ENCODE data around the gene SOWAHC.
"Not testable (repeated sequence)": the region's sequence is repeated elsewhere in the genome, so short reads cannot be mapped to it uniquely, and the experiment has no call there.

Gene SOWAHC

GRCh38 chr2:109613922-109614714 lies at the start of gene SOWAHC, which contains the start of gene SEPTIN10:
TSS of gene SOWAHC (plus strand) at chr2:109614364. CDS start at chr2:109614490, 126 bp downstream.
TSS of gene SEPTIN10 (minus strand) at chr2:109613966. CDS start at chr2:109613827, 139 bp downstream.
- peak; percentile 68 to 70 for DNase-seq (ENCODE audit: low read depth in 2 of 2)

DNA sequence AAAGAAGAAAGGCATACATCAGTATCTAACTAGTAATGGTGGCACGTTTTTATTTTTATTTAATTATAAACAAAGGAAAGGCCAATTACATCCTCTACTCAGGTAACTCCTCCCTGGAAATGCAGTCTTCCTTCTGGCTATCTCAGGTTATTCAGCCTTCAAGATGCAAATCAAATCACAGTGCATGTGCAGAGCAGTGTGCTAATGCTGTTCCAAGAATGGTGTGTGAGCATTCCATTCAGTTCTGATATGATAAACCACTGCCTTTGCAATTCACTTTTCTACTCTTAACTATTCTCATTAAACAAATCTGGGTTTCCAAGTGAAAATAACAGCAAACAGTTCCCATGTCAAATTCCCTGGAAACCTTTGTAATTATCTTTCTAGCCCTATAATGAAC lies 38.8 kb upstream of the SOWAHC start:
- no peak for DNase-seq (ENCODE audit: low read depth in 2 of 2)

DNA sequence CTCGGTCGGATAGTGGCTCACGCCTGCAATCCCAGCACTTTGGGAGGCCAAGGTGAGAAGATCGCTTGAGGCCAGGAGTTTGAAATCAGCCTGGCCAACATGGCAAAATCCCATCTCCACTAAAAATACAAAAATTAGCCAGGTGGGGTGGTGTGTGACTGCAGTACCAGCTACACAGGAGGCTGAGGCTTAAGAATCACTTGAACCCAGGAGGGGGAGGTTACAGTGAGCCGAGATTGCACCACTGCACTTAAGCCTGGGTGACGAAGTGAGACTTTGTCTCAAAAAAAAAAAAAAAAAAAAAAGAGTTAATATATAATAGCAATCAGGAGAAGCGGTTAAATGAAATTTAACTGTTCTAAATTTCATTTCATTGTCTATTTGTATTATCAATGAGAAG lies 36.5 kb upstream of the SOWAHC start:
- DNase-seq (ENCODE audit: low read depth in 2 of 2) = not testable (repeated sequence)

GRCh38 chr2:109582928-109583895 lies 31.0 kb upstream of the SOWAHC start:
- DNase-seq (ENCODE audit: low read depth in 2 of 2) = no peak

DNA sequence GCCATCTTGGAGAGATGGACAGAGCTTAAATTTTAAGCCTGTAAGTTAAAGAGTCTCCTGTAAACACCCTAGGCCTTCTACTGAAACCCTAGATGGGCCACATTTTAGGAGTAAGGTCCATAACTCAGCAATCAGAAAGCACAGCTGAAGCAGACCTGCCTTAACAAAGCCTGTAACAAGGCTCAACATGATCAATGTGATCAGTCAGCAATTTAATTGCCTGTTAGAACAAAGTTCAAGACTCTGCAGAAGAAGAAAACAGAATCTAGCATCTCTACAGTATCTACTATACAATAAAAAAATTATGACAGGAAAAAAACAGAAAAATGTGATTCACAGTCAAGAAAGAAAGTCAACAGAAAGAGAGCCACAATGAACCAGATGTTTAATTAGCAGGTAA lies 27.5 kb upstream of the SOWAHC start:
- DNase-seq (ENCODE audit: low read depth in 2 of 2) = no peak

DNA sequence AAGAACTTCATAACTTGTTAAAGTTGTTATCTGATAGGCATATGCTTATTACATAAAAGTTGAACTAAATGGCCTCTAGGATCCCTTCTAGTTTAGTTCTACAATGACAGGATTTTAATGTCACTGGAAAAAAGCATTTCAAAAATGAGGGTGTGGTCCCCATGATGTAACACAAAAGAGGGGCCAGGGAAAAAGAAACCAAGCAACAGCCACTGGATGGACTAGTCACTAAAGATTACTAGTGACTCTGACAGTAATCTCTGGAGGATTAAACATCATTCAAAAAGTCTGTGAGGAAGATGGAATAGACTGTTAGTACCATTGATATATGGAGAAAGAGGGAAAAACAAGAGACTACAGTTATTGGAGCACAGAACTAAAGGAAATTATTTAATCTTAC lies 23.0 kb upstream of the SOWAHC start:
- no peak for DNase-seq (ENCODE audit: low read depth in 2 of 2)

DNA sequence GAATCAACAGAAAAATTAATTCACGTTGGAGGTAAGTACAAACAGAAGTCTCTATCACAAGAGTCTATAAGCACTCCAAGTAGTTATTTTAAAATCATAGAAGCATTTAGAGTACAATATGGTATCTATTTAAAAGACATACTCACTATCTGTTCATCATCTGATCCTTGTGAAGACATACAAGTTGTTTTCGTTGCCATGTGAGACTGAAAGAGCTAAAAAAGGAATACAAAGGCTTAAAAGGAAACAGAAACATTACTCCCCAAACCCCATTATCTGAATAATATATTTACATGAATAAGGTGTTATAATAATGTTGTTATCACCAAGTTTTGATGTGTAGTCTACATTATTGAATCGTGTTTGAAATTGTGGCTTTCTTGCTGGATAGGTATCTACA lies 21.3 kb upstream of the SOWAHC start:
- no peak for DNase-seq (ENCODE audit: low read depth in 2 of 2)

- no peak for DNase-seq (ENCODE audit: low read depth in 2 of 2)
Measured at GRCh38 chr2:109594246-109594885, 19.8 kb upstream of the SOWAHC start.

- no peak for DNase-seq (ENCODE audit: low read depth in 2 of 2)
Measured at GRCh38 chr2:109595644-109596043, 18.5 kb upstream of the SOWAHC start.

- DNase-seq (ENCODE audit: low read depth in 2 of 2) = no peak
Measured at GRCh38 chr2:109597283-109597682, 16.9 kb upstream of the SOWAHC start.

- no peak for DNase-seq (ENCODE audit: low read depth in 2 of 2)
Measured at GRCh38 chr2:109601783-109602182, 12.4 kb upstream of the SOWAHC start.

DNA sequence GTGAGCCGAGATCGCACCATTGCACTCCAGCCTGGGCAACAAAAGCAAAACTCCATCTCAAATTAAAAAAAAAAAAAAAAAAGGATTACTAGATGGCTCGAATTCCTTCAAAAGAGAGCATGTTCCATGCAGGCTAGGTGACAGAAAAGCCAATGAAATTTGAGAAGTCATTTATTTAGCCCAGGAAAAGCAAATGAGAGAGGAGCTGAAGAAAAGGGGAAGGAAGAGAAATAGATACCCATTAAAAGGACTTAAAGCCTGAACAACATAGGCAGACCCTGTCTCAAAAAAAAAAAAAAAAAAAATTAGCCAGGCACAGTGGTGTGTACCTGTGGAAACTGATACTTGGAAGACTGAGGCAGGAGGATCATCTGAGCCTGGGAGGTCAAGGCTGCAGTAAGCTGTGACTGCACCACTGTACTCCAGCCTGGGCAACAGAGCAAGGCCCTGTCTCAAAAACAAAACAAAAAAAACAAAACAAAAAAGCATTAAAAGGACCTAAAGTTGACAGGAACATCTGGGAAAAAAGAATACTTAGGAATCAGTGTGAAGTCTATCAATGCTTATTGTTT lies 11.5 kb upstream of the SOWAHC start:
- no peak for DNase-seq (ENCODE audit: low read depth in 2 of 2)

GRCh38 chr2:109604597-109604996 lies 9.6 kb upstream of the SOWAHC start:
- DNase-seq (ENCODE audit: low read depth in 2 of 2) = no peak

GRCh38 chr2:109607766-109608165 lies 6.4 kb upstream of the SOWAHC start:
- no peak for DNase-seq (ENCODE audit: low read depth in 2 of 2)

GRCh38 chr2:109609352-109610024 lies 4.7 kb upstream of the SOWAHC start:
- DNase-seq (ENCODE audit: low read depth in 2 of 2) = no peak

- DNase-seq (ENCODE audit: low read depth in 2 of 2) = no peak
Measured at GRCh38 chr2:109611467-109612095, 2.6 kb upstream of the SOWAHC start.

DNA sequence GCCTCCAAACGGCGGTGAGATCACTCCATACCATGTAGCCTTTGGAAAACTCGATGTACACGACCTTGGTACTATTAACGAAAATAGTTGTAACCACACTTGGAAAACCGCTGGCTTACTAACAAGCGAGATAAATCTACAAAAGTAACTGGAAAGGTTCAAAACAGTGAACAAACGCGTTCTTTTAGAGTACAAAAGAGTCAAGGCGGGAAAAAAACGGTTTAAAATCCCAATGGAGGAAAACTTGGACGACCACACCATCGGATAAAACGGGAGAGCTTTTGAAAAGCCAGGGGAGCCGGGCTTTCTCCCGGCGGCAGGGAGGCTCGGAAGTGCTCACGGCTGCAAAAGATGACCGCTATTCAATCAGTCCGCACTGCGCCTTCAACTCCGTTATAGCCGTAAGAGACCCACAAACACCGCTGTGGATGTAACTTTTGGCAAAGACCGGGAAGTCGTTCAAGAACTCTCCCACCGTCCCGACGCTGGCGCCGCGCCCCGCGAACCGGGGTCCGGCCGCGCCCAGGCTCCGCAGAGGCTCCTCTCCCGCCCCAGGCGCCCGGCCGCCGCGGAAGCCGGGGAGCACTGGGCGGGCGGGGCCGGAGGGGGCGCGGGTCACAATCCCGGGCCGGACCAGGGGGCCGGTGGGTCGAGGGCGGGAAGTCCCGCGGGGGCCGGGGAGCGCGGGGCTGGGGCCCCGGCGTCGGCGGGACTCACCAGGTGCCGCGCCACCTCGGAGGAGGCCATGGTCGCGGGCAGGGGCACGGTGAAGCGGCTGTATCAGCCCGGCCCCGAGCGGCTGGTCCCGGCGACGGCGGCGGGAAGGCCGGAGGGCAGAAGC lies 863 bp upstream of the SOWAHC start:
- DNase-seq (ENCODE audit: low read depth in 2 of 2) = no peak

GRCh38 chr2:109614715-109615636 lies 812 bp downstream of the SOWAHC start:
- no peak for DNase-seq (ENCODE audit: low read depth in 2 of 2)
